Activated gamma-delta T cell treated with Interleukin-2 at 50 U/mL for 16 hours (primary cell): ENCODE results near the gene ANKRD12.
"Not testable (repeated sequence)": the region's sequence is repeated elsewhere in the genome, so short reads cannot be mapped to it uniquely, and the experiment has no call there.

Experiments
- DNase-seq: peaks from one replicate; pipeline ENCODE4 v3.0.0-alpha.2; 2020

ANKRD12 gene

DNA sequence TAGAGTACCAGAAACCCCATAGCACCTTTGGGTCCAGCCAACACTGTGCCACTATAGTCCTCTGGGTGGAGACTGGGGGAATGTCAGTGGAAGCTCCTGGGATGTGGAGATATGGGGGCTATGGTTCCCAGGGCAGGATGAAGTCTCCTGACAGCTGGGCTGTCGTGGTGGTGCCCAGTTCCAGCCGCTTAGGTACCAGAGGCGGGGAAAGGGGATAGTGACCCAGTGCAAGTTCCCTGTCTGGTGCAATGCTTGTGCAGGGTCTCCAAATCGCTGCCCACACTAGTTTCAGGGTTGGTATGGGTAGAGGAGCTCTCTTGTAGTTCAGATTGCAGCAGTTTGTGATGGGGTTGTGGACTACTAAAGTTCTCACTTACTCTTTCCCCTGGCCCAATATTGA is 97.9 kb downstream of the ANKRD12 start:
- DNase-seq = no peak

GRCh38 chr18:9237981-9238380 is 101.4 kb downstream of the ANKRD12 start:
- no peak for DNase-seq

DNA sequence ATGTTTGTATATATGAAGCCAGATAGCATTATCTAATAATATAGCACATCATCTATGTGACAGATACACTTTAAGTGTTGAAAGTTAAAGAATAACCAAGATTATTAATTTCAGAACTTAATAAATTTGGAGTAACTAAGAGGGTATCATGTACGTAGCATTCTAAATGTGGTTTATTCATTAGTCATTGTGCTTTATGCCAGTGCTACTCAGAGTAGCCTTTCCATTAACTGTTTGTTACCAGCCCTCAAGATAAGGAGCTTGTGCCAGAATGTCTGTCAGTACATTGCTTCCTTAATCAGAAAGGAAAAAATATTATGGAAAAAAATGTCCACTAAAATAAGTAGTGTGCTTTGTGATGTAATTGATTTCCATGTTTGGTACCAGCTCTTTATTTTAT is 103.1 kb downstream of the ANKRD12 start:
- DNase-seq = no peak

- DNase-seq = no peak
Measured at GRCh38 chr18:9240270-9240669, 103.7 kb downstream of the ANKRD12 start.

GRCh38 chr18:9243029-9243428 is 106.4 kb downstream of the ANKRD12 start:
- no peak for DNase-seq

- no peak for DNase-seq
Measured at GRCh38 chr18:9244376-9244775, 107.8 kb downstream of the ANKRD12 start.

- DNase-seq = no peak
Measured at GRCh38 chr18:9248661-9249060, 112.1 kb downstream of the ANKRD12 start.

DNA sequence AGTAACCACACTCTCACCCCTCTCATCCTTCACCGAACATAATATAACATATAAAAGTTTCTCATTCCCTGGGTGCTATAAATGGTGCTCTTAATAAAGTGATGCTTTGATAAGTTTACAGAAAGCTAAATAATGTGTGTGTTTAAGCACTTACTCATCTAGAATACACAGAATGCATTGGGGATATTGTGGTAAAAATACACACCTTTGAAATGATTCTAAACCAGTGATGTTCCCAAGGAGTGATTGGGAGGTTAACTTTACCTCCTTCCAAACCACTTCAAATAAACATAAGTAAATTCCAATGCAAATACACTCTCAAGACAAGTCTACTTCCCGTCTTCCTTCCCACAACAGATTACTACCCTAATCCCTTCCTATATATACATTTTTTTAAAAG is 112.7 kb downstream of the ANKRD12 start:
- no peak for DNase-seq

DNA sequence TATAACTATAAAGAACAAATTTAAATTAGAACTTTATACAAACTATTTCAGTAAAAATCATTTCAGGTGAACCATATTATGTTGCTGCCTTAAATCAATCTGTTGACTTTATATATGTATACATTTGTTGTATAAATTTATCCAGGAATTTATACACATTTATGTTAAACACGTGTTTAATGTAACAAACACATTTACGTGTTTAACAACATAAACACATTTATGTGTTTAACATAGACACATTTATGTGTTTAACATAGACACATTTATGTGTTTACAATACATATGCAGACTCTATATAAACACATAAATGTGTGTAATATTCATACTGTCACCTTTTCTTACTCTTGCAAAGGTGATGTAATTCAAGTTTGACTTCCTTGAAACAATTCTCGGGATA is 122.6 kb downstream of the ANKRD12 start:
- no peak for DNase-seq

GRCh38 chr18:9260388-9261380 is 124.1 kb downstream of the ANKRD12 start:
- no peak for DNase-seq

DNA sequence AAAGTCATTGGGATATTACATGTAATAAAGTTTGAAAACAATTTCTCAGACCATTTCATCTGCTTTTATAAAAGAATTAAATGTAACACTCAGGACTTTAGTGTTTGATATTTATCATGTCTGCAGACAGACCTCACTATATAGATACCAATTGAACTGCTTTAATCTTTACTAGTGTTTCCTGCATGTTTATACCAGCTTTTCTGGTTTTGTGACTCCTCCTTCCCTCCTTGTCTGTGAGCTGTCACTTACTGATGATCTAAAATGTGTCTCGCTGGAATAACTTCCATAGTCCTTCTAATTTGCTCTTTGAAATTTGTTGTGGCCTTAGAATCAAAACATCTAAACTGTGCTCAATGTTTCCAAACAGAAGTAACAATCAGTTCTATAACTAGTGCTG is 126.7 kb downstream of the ANKRD12 start:
- DNase-seq = no peak

- not testable (repeated sequence) for DNase-seq
Measured at GRCh38 chr18:9264797-9265196, 128.2 kb downstream of the ANKRD12 start.

DNA sequence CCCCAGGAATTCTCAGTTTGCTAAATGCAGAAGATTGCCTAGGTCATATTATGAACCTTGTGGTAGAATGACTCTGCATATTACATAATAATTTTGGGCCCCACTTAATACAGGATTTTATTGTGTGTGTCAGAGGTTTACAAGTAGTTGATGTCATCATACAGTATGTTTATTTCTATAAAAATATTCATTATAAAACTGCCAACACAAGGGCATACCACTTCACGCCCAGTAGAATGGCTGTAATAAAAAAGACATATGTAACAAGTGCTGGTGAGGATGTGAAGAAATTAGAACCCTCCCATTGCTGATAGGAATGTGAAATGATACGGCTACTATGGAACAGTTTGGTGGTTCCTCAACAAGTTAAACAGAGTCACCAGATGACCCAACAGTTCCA is 136.6 kb downstream of the ANKRD12 start:
- DNase-seq = no peak

GRCh38 chr18:9275890-9276289 is 139.3 kb downstream of the ANKRD12 start:
- no peak for DNase-seq

- no peak for DNase-seq
Measured at GRCh38 chr18:9278028-9278427, 141.4 kb downstream of the ANKRD12 start.

- DNase-seq = no peak
Measured at GRCh38 chr18:9280849-9281248, 144.3 kb downstream of the ANKRD12 start.

DNA sequence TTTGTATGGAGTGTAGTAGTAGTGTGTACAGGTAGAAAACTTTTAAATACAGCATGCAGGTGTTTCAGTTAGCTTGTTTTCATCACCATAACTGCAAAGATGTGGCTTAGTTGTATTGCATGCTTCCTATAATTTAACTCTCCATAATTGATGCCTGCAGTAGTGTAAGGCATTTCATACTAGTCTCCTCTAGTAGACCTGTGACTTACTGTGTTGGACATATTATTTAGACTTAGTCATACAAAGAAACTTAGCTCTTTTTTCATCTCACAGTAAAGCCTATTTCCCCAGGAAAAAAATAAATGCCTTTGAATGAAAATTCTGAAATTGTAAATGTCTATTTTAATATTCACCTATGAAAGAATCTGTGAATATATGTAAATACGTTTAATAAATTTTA is 145.2 kb downstream of the ANKRD12 start:
- DNase-seq = no peak

DNA sequence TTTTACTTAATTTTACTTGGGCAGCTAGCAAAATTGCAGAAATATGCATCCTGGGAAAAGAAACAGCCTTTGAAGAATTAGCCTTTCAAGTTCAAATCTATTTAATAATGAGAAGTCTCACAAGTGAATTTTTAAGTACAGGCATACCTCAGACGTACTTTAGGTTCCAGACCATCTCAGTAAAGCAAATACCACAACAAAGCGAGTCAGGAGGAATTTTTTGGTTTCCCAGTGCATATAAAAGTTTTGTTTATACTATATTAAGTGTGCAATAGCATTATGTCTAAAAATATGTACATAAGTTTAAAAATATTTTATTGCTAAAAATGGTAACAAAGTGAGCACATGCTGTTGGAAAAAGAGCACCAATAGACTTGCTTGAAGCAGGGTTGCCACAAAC is 147.2 kb downstream of the ANKRD12 start:
- DNase-seq = no peak

GRCh38 chr18:9285604-9286003 is 149.0 kb downstream of the ANKRD12 start:
- DNase-seq = no peak

GRCh38 chr18:9287036-9287435 is 150.5 kb downstream of the ANKRD12 start:
- DNase-seq = no peak

DNA sequence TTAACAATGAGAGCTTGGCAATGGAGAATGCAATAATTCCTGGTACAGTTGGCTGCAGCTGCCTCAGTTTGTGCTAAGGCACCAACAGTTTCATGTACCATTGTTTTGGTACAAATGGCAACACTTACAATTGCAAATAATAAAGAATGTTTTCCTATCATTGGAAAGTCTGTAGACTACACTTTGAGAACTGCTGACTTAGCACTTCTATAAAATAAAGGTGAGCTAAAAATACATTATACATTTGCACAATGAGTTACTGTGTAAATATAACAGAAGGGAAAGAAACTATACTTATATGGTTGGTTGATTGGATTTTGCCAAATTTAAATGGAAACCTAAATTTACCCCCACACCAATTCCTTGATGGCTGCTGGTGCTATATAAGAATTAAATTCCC is 153.1 kb downstream of the ANKRD12 start:
- no peak for DNase-seq

DNA sequence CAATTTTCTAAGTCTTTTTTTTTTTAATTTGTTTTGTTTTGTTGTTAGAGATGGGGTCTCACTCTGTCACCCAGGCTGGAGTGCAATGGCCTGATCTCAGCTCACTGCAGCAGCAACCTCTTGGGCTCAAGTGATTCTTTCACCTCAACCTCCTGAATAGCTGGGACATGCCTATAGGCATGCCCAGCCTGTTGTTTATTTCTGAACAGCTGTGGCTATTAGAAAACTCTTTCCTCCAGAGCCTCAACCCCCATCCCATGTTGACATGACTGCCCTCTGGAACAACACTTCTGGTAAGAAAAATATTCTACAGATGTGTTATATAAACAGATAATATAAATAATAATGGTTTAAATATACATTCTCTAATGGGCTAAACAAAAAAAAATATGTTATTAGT is 153.6 kb downstream of the ANKRD12 start:
- no peak for DNase-seq

DNA sequence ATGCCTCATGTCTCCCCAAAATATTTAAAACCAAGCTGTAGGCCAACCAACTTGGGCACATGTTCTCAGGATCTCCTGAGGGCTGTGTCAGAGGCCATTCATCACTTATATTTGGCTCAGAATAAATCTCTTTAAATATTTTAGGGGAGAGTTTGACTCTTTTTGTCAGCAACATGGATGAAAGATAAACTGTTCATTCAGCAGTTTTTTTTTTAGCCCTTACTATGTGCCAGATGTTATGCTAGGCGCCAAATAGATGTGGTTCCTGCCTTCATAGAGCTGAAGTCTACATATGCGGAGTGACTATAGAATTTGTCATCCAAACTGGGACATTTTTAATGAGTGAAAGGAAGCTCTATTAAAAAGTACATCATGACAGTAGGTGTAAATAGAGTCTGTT is 155.5 kb downstream of the ANKRD12 start:
- DNase-seq = no peak

- no peak for DNase-seq
Measured at GRCh38 chr18:9293948-9294347, 157.4 kb downstream of the ANKRD12 start.
